MM.1S (cell line): ENCODE measurements around the gene NME7.

Experiments
- EZH2 ChIP-seq: fragments of 300-600 bp; sonication (generic); optimal IDR thresholded peaks from 2 replicates; pipeline ENCODE3; 2017; ENCODE audit warnings: low read depth, mild to moderate bottlenecking, antibody characterized with exemption, low read length, mixed read lengths
- TF ChIP-seq, protein P1 (sequence below): fragments of 300-600 bp; sonication (generic); IDR thresholded peaks from 2 replicates; pipeline ENCODE4 v1.5.1; 2016; ENCODE audit warnings: antibody characterized with exemption, low read length, mixed read lengths

DNA sequence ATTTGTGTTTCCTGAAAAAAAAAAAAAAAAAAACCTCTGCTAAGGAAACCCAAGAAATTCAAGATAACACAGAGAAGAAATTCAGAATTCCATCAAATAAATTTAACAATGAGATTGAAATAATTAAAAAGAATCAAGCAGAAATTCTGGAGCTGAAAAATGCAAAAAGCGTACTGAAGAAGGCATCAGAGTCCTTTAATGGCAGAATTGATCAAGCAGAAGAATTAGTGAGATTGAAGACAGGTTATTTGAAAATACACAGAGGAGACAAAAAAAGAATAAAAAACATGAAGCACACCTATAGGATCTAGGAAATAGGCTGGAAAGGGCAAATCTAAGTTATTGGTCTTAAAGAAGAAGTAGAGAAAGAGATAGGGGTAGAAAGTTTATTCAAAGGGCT is 38.2 kb downstream of the NME7 start:
- TF ChIP-seq, protein P1, sequence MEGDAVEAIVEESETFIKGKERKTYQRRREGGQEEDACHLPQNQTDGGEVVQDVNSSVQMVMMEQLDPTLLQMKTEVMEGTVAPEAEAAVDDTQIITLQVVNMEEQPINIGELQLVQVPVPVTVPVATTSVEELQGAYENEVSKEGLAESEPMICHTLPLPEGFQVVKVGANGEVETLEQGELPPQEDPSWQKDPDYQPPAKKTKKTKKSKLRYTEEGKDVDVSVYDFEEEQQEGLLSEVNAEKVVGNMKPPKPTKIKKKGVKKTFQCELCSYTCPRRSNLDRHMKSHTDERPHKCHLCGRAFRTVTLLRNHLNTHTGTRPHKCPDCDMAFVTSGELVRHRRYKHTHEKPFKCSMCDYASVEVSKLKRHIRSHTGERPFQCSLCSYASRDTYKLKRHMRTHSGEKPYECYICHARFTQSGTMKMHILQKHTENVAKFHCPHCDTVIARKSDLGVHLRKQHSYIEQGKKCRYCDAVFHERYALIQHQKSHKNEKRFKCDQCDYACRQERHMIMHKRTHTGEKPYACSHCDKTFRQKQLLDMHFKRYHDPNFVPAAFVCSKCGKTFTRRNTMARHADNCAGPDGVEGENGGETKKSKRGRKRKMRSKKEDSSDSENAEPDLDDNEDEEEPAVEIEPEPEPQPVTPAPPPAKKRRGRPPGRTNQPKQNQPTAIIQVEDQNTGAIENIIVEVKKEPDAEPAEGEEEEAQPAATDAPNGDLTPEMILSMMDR: no peak
- no peak for TF ChIP-seq EZH2
